Endodermal cell (in vitro differentiated cells): ENCODE results near the gene SNAP23. TPM values are rescaled to one million over a fixed set of nuclear protein-coding genes. Genes with fewer than 3 reads are reported as not detected.

ENCODE experiments used
- DNase-seq: peaks from one replicate; pipeline ENCODE4 v3.0.0-alpha.2; 2017
- H3K27ac ChIP-seq: 2 replicates; pipeline ENCODE4 v1.5.1; 2013; ENCODE audit warnings: mild to moderate bottlenecking, low read depth, low read length, moderate library complexity
- H3K27me3 ChIP-seq: 2 replicates; pipeline ENCODE4 v1.6.1; 2013; ENCODE audit warnings: mild to moderate bottlenecking, low read length, moderate library complexity; ENCODE audit not compliant: insufficient read depth, control insufficient read depth, poor library complexity, severe bottlenecking
- H3K36me3 ChIP-seq: 2 replicates; pipeline ENCODE4 v1.7.0; 2013; ENCODE audit warnings: mild to moderate bottlenecking, low read length, moderate library complexity; ENCODE audit not compliant: control insufficient read depth, insufficient read depth
- H3K4me1 ChIP-seq: one replicate; pipeline ENCODE4 v1.7.0; 2013; ENCODE audit warnings: low read length; ENCODE audit not compliant: control insufficient read depth, insufficient read depth
- H3K4me3 ChIP-seq: 2 replicates; pipeline ENCODE4 v1.5.1; 2013; ENCODE audit warnings: mild to moderate bottlenecking, low read length, moderate library complexity
- H3K9ac ChIP-seq: 2 replicates; pipeline ENCODE4 v1.6.1; 2013; ENCODE audit warnings: mild to moderate bottlenecking, low read length, moderate library complexity; ENCODE audit not compliant: poor library complexity, severe bottlenecking; ENCODE audit errors: extremely low read depth
- H3K9me3 ChIP-seq: 2 replicates; pipeline ENCODE4 v1.6.1; 2013; ENCODE audit warnings: mild to moderate bottlenecking, low read length, moderate library complexity; ENCODE audit not compliant: control insufficient read depth
- H3K27ac Mint-ChIP-seq: 2 replicates; pipeline ENCODE4 v1.8.0; 2020; ENCODE audit warnings: mixed read lengths
- H3K27me3 Mint-ChIP-seq: 2 replicates; pipeline ENCODE4 v1.8.0; 2021; ENCODE audit warnings: mild to moderate bottlenecking, mixed read lengths; ENCODE audit not compliant: insufficient read depth
- H3K36me3 Mint-ChIP-seq: 2 replicates; pipeline ENCODE4 v1.8.0; 2020; ENCODE audit warnings: low read depth, mixed read lengths
- H3K4me1 Mint-ChIP-seq: 2 replicates; pipeline ENCODE4 v1.8.0; 2020; ENCODE audit warnings: mixed read lengths
- H3K4me3 Mint-ChIP-seq: 2 replicates; pipeline ENCODE4 v1.8.0; 2020; ENCODE audit warnings: mild to moderate bottlenecking, moderate library complexity, mixed read lengths
- H3K9me3 Mint-ChIP-seq: 2 replicates; pipeline ENCODE4 v1.8.0; 2020; ENCODE audit warnings: mild to moderate bottlenecking, mixed read lengths
- CTCF ChIP-seq: fragments of 200-600 bp; sonication (generic); conservative IDR thresholded peaks from 2 replicates; pipeline ENCODE4 v1.5.0; 2021; ENCODE audit warnings: antibody characterized with exemption, mild to moderate bottlenecking
- WGBS, 2 experiments: methylation state at CpG; one replicate each; pipeline versions ENCODE4 v1.1.5 to v1.1.7; 2013; ENCODE audit warnings: missing lambda C conversion rate in 2 of 2, mixed read lengths in 1 of 2; ENCODE audit not compliant: insufficient coverage in 1 of 2, insufficient read length in 1 of 2; 5-methylcytosine and 5-hydroxymethylcytosine counted together
- total RNA-seq, 2 donors: library from RNA; stranded (reverse); fragmentation: NEBNext Ultra II Directional in 1 of 2; extraction: Animal tissue kit (Norgen Biotek cat#: 25700) in 1 of 2; gene quantifications; 2 replicates in 1 of 2; 3 replicates in 1 of 2; pipeline ENCODE4 v1.2.1, GENCODE V29; 2021

SNAP23 gene
- total RNA-seq, 2 donors from 2014 or later = 62.0 to 68.8 TPM

DNA sequence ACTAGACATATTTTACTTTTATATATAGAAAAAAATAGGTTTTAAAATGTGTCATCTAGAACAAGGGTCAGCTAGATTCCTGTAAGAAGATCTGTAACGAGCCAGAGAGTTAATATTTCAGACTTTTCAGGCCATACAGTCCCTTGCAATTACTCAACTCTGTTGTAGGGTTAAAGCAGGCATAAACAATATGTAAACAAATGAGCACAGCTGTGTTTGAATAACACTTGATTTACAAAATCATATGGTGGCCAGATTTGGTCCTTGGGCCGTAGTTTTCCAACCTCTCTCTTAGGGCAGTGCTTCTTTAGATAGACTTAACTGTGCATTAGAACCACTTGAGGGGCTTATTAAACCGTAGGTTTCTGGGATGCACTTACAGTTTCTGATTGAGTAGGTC is 33.5 kb downstream of the SNAP23 start:
- Histone ChIP-seq H3K4me1 (no peaks in the 10 kb centered on the region), H3K27ac (no peak overlapping the region), H3K9me3 (no peaks in the 10 kb centered on the region), H3K4me3 (no peak overlapping the region), H3K27me3 (no peaks in the 10 kb centered on the region), H3K9ac (no peak overlapping the region), H3K36me3 (peaks cover 77% of the 10 kb centered on the region)
- Mint-ChIP-seq H3K27ac (no peak overlapping the region), H3K4me3 (no peak overlapping the region), H3K36me3 (peaks cover 53% of the 10 kb centered on the region), H3K27me3 (no peaks in the 10 kb centered on the region), H3K4me1 (no peaks in the 10 kb centered on the region), H3K9me3 (no peaks in the 10 kb centered on the region)
- 79 to 90% methylated on average over 2 to 3 of the region's 3 CpGs for WGBS, 2 experiments
- no peak for TF ChIP-seq CTCF
- no peak for DNase-seq

DNA sequence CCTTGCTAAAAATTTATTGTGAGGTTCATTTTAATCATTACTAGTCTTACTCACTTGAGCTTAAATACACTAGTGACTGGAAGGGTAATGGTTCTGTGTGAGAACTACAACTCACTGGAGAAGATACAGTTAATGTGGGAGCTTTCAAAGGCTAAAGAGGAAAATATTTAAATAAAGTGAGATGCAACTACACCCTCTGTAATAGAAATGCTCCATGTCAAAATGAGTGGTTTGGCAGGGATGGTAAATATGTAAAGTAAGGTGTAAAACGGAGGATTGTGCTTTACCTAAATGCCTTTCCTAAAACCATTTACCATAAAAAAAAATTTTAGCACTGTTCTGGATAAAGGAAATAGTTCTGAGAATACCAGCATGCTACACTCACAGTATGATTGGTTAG is 37.8 kb downstream of the SNAP23 start:
- H3K27ac Mint-ChIP-seq = no peak overlapping the region
- no peaks in the 10 kb centered on the region for H3K9me3 Mint-ChIP-seq
- no peaks in the 10 kb centered on the region for H3K27me3 ChIP-seq
- no peak for TF ChIP-seq CTCF
- H3K9me3 ChIP-seq = no peaks in the 10 kb centered on the region
- H3K4me1 ChIP-seq = no peaks in the 10 kb centered on the region
- peaks cover 66% of the 10 kb centered on the region for H3K36me3 ChIP-seq
- H3K27me3 Mint-ChIP-seq = no peaks in the 10 kb centered on the region
- no peak overlapping the region for H3K27ac ChIP-seq
- DNase-seq = no peak
- no peak overlapping the region for H3K9ac ChIP-seq
- WGBS, 2 experiments = no CpG with 5 or more reads among the region's 1 CpG
- no peak overlapping the region for H3K4me3 ChIP-seq
- H3K4me3 Mint-ChIP-seq = no peak overlapping the region
- no peaks in the 10 kb centered on the region for H3K4me1 Mint-ChIP-seq
- H3K36me3 Mint-ChIP-seq = peaks cover 42% of the 10 kb centered on the region

GRCh38 chr15:42544853-42545629 is 49.6 kb downstream of the SNAP23 start:
- no peak for DNase-seq
- Mint-ChIP-seq H3K27me3 (no peaks in the 10 kb centered on the region), H3K9me3 (no peaks in the 10 kb centered on the region), H3K4me1 (peaks cover 13% of the 10 kb centered on the region), H3K36me3 (peaks cover 13% of the 10 kb centered on the region), H3K4me3 (no peak overlapping the region), H3K27ac (no peak overlapping the region)
- Histone ChIP-seq H3K4me3 (no peak overlapping the region), H3K27me3 (no peaks in the 10 kb centered on the region), H3K36me3 (peaks cover 31% of the 10 kb centered on the region), H3K9me3 (no peaks in the 10 kb centered on the region), H3K4me1 (no peaks in the 10 kb centered on the region), H3K27ac (no peak overlapping the region), H3K9ac (no peak overlapping the region)
- WGBS, 2 experiments = 78 to 89% methylated on average over 4 of the region's 4 CpGs
- no peak for TF ChIP-seq CTCF
